A549 treated with CORT108297 at 1 μM for 4 hours (cell line): ENCODE results near the gene KCNRG. TPM values are rescaled to one million over a fixed set of nuclear protein-coding genes. Genes with fewer than 3 reads are reported as not detected.

ENCODE experiments used
- total RNA-seq: library from RNA; stranded (reverse); fragments of 200-300 nt; extraction: Qiagen RNA extraction; gene quantifications from 5 replicates; pipeline ENCODE4 v1.2.3, GENCODE V29; 2022

KCNRG gene, protein sequence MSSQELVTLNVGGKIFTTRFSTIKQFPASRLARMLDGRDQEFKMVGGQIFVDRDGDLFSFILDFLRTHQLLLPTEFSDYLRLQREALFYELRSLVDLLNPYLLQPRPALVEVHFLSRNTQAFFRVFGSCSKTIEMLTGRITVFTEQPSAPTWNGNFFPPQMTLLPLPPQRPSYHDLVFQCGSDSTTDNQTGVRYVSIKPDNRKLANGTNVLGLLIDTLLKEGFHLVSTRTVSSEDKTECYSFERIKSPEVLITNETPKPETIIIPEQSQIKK
- 0.29 to 0.78 TPM (median 0.52 TPM) in 5 replicates for total RNA-seq

DNA sequence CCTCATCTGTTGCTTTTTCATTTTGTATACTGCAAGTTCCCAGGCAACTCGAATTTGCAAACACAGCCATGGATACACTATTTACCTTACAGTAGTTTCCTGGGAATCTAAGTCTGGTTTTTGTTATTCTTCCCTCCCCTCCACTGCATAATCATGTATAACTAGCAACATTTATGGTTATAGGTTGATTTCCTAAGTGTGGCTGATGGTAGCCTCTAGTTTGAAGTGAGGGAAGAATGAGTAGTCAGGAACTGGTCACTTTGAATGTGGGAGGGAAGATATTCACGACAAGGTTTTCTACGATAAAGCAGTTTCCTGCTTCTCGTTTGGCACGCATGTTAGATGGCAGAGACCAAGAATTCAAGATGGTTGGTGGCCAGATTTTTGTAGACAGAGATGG is at the start of gene KCNRG:
Gene KCNRG, plus strand, starts transcription at position 187 of the 400 bp plus-strand sequence. Its CDS starts 50 bp downstream, at position 237.

DNA sequence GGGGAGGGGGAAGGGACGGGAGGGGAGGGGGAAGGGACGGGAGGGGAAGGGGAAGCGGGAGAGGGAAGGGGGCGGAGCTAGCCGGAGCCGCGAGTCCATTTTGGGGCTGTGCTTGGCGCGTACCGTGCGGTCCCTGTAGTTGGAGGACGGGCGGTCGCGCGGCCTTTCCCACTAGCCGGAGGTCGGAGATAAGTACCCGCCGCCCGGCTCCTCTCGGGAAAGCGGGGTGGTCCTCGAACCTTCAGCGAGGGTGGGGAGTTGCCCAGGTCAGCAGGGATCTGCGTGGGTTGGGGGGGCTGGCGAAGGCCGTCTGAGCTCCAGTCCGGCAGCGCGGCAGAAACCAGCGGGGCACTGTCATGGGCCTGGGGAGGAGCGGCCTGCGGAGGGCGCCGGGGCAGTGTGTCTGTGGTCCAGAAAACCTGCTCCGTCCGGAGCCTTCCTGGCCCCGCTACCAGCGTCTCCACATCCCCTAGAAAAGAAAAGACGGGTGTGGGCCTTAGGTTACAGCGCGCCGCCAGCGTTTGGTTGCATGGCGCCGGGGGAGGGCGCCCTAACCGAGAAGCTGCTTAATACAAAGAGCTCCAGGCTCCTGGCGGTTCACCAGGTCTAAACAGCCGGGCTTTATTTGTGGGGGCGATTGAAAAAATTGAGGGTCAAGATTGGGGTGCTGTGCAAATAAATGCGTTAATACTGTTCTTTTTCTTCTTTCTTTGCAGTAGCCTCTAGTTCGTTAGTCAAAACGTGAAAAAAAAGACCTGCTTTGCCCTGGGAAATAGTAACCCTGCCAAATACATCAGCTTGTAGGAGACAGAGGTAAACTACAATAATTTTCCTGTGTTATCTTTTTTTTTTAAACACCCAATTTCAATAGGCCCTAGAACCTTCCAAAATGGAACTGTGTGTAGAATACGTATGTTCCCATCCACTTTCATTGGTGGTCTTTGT is 18.0 kb upstream of the KCNRG start, which contains the start of gene TRIM13:
Gene TRIM13, plus strand, starts transcription at position 92 of the 945 bp plus-strand sequence. CDS start 14,899 bp downstream, outside the sequence.

Other genes with a start within 250 kb of the KCNRG start
- gene KPNA3, start 222.8 kb upstream of the KCNRG start, total RNA-seq = 26.9 to 29.7 TPM (median 27.4 TPM) in 5 replicates
- gene SPRYD7, start 79.1 kb upstream of the KCNRG start, total RNA-seq = 9.6 to 12.0 TPM (median 9.8 TPM) in 5 replicates
- 13.2 to 15.2 TPM (median 14.4 TPM) in 5 replicates for gene TRIM13, start 18.4 kb upstream of the KCNRG start, total RNA-seq